ENCODE measurements around the gene DMRT3. TPM values are rescaled to one million over a fixed set of nuclear protein-coding genes. Genes with fewer than 3 reads are reported as not detected.

DMRT3 gene
- total RNA-seq, 1 experiment from 2014 or later: not detected

Small RNA genes lying within 50 kb of the gene (small RNA-seq; reads per million reads assigned to genes)
- not detected for gene RNU6-1073P

Other genes starting within 250 kb of the DMRT3 start
- gene DMRT1, start 135.0 kb upstream of the DMRT3 start, total RNA-seq (2014; rRNA removed; shearing (Covaris generic)): not detected in 2 replicates
- gene DMRT2, start 73.7 kb downstream of the DMRT3 start, total RNA-seq (2014; rRNA removed; shearing (Covaris generic)): not detected in 2 replicates